IMR-90 (cell line): ENCODE measurements around the gene TTC24. TPM values are rescaled to one million over a fixed set of nuclear protein-coding genes. Genes with fewer than 3 reads are reported as not detected.

Experiments used
- ATAC-seq: fragments of 200-7000 bp; cut with Tn5 transposase; 2 replicates; pipeline ENCODE4 v1.9.1; 2020; ENCODE audit warnings: low read depth, mild to moderate bottlenecking, moderate library complexity
- BruUV-seq: library from RNA; stranded (reverse); fragments of 400-500 nt; replicated peaks from 2 replicates; lab custom pipeline; 2021; lab: Mats Ljungman, UMichigan
- CTCF ChIA-PET: fragments of 300-600 bp; formaldehyde crosslinking; extraction: SDS; loops from one replicate; lab custom pipeline; 2021; ENCODE audit warnings: antibody characterized with exemption; lab: Yijun Ruan, JAX
- POLR2A ChIA-PET: fragments of 300-600 bp; sonication (Branson Sonifier 250); formaldehyde crosslinking; loops from one replicate; lab custom pipeline; 2022; ENCODE audit warnings: antibody characterized with exemption; ENCODE audit not compliant: unreplicated experiment; lab: Charles Lee
- DNase-seq: peaks from one replicate; pipeline ENCODE4 v3.0.0; 2013
- H2AFZ ChIP-seq: replicated peaks from 2 replicates; pipeline ENCODE3; 2013; ENCODE audit warnings: low read length, mild to moderate bottlenecking; ENCODE audit not compliant: poor library complexity
- H2AK5ac ChIP-seq: 2 replicates; pipeline ENCODE4 v1.6.1; 2013; ENCODE audit warnings: low read depth, low read length, inconsistent platforms
- H2AK9ac ChIP-seq: replicated peaks from 2 replicates; pipeline ENCODE3; 2013; ENCODE audit warnings: mild to moderate bottlenecking, low read depth, low read length, moderate library complexity; ENCODE audit not compliant: poor library complexity
- H2BK120ac ChIP-seq: 2 replicates; pipeline ENCODE4 v1.6.1; 2013; ENCODE audit warnings: low read depth, low read length, inconsistent platforms
- H2BK15ac ChIP-seq: 3 replicates; pipeline ENCODE4 v1.6.1; 2013; ENCODE audit warnings: low read depth, low read length, inconsistent platforms
- H2BK20ac ChIP-seq: 2 replicates; pipeline ENCODE4 v1.6.1; 2013; ENCODE audit warnings: low read depth, mild to moderate bottlenecking, inconsistent platforms, low read length, moderate library complexity
- H2BK5ac ChIP-seq: 2 replicates; pipeline ENCODE4 v1.6.1; 2013; ENCODE audit warnings: mild to moderate bottlenecking, low read depth, low read length, inconsistent platforms; ENCODE audit not compliant: poor library complexity, severe bottlenecking
- H3K14ac ChIP-seq: replicated peaks from 2 replicates; pipeline ENCODE4 v1.6.1; 2013; ENCODE audit warnings: low read depth, low read length, inconsistent platforms
- H3K18ac ChIP-seq: 2 replicates; pipeline ENCODE4 v1.6.1; 2013; ENCODE audit warnings: low read depth, low read length, control low read depth
- H3K23ac ChIP-seq: 2 replicates; pipeline ENCODE4 v1.6.1; 2013; ENCODE audit warnings: low read depth, low read length, inconsistent platforms
- H3K27ac ChIP-seq: 2 replicates; pipeline ENCODE4 v1.5.1; 2013; ENCODE audit warnings: mild to moderate bottlenecking, control low read depth, low read length; ENCODE audit not compliant: insufficient read depth
- H3K27me3 ChIP-seq: 2 replicates; pipeline ENCODE4 v1.6.1; 2013; ENCODE audit warnings: low read length; ENCODE audit not compliant: control insufficient read depth, insufficient read depth
- H3K36me3 ChIP-seq: 2 replicates; pipeline ENCODE4 v1.6.1; 2013; ENCODE audit warnings: low read length, mixed read lengths; ENCODE audit not compliant: control insufficient read depth, insufficient read depth
- H3K4ac ChIP-seq: 2 replicates; pipeline ENCODE4 v1.6.1; 2013; ENCODE audit warnings: low read depth, low read length, inconsistent platforms
- H3K4me1 ChIP-seq: 2 replicates; pipeline ENCODE4 v1.6.1; 2013; ENCODE audit warnings: low read length, mixed read lengths; ENCODE audit not compliant: control insufficient read depth, insufficient read depth
- H3K4me2 ChIP-seq: 2 replicates; pipeline ENCODE4 v1.6.1; 2013; ENCODE audit warnings: low read depth, mild to moderate bottlenecking, control low read depth, low read length, moderate library complexity
- H3K4me3 ChIP-seq: 2 replicates; pipeline ENCODE4 v1.5.1; 2013; ENCODE audit warnings: low read depth, mild to moderate bottlenecking, control low read depth, low read length, moderate library complexity; ENCODE audit not compliant: insufficient read depth
- H3K56ac ChIP-seq: 2 replicates; pipeline ENCODE4 v1.6.1; 2013; ENCODE audit warnings: low read length, inconsistent platforms; ENCODE audit not compliant: insufficient read depth; ENCODE audit errors: extremely low read depth
- H3K79me1 ChIP-seq, 2 experiments: 2 replicates each; pipeline ENCODE4 v1.6.1; 2013; ENCODE audit warnings: low read length in 2 of 2, inconsistent platforms in 1 of 2, low read depth in 1 of 2
- H3K9ac ChIP-seq: 2 replicates; pipeline ENCODE4 v1.6.1; 2013; ENCODE audit warnings: low read depth, low read length, control low read depth
- H3K9me1 ChIP-seq: 2 replicates; pipeline ENCODE4 v1.6.1; 2013; ENCODE audit warnings: low read length, inconsistent platforms; ENCODE audit not compliant: insufficient read depth
- H3K9me3 ChIP-seq: 2 replicates; pipeline ENCODE4 v1.6.1; 2013; ENCODE audit warnings: low read length; ENCODE audit not compliant: control insufficient read depth, insufficient read depth
- H4K20me1 ChIP-seq: 2 replicates; pipeline ENCODE4 v1.6.1; 2013; ENCODE audit warnings: low read length, inconsistent platforms; ENCODE audit not compliant: insufficient read depth
- H4K5ac ChIP-seq: 2 replicates; pipeline ENCODE4 v1.6.1; 2013; ENCODE audit warnings: mild to moderate bottlenecking, low read depth, low read length, control low read depth
- H4K8ac ChIP-seq, 2 experiments: 2 replicates each; pipeline ENCODE4 v1.6.1; 2013; ENCODE audit warnings: low read depth in 2 of 2, low read length in 2 of 2, control low read depth in 1 of 2, inconsistent platforms in 1 of 2
- H4K91ac ChIP-seq: 2 replicates; pipeline ENCODE4 v1.6.1; 2013; ENCODE audit warnings: low read depth, low read length, inconsistent platforms; ENCODE audit not compliant: insufficient read depth
- BHLHE40 ChIP-seq: fragments of 150-350 bp; IDR thresholded peaks from 2 replicates; pipeline ENCODE4 v1.6.1; 2016; ENCODE audit warnings: mild to moderate bottlenecking, low read depth, low read length
- CEBPB ChIP-seq: IDR thresholded peaks from 2 replicates; pipeline ENCODE4 v1.6.1; 2012; ENCODE audit warnings: low read depth, low read length, improper control_type of control experiment
- CHD1 ChIP-seq: IDR thresholded peaks from 2 replicates; pipeline ENCODE4 v1.6.1; 2012; ENCODE audit warnings: low read depth, low read length, improper control_type of control experiment
- CTCF ChIP-seq: conservative IDR thresholded peaks from 2 replicates; pipeline ENCODE4 v1.5.1; 2012; ENCODE audit warnings: mild to moderate bottlenecking, low read depth, low read length, improper control_type of control experiment
- ELK1 ChIP-seq: fragments of 150-350 bp; IDR thresholded peaks from 2 replicates; pipeline ENCODE4 v1.6.1; 2016; ENCODE audit warnings: low read depth, mild to moderate bottlenecking, low read length, moderate library complexity, borderline replicate concordance
- FOS ChIP-seq: fragments of 150-350 bp; IDR thresholded peaks from 2 replicates; pipeline ENCODE4 v1.6.1; 2016; ENCODE audit warnings: low read depth, low read length
- MAFK ChIP-seq: IDR thresholded peaks from 2 replicates; pipeline ENCODE4 v1.6.1; 2012; ENCODE audit warnings: low read depth, low read length, improper control_type of control experiment
- MAZ ChIP-seq: IDR thresholded peaks from 2 replicates; pipeline ENCODE4 v1.6.1; 2012; ENCODE audit warnings: low read depth, mild to moderate bottlenecking, low read length, improper control_type of control experiment, moderate library complexity, borderline replicate concordance
- MXI1 ChIP-seq: IDR thresholded peaks from 2 replicates; pipeline ENCODE4 v1.6.1; 2012; ENCODE audit warnings: low read depth, mild to moderate bottlenecking, low read length, moderate library complexity, borderline replicate concordance
- NFE2L2 ChIP-seq: fragments of 150-350 bp; IDR thresholded peaks from 2 replicates; pipeline ENCODE4 v1.6.1; 2016; ENCODE audit warnings: low read depth, mild to moderate bottlenecking, low read length
- POLR2A ChIP-seq: IDR thresholded peaks from 2 replicates; pipeline ENCODE4 v1.6.1; 2012; ENCODE audit warnings: mild to moderate bottlenecking, low read depth, low read length
- RAD21 ChIP-seq: IDR thresholded peaks from 2 replicates; pipeline ENCODE4 v1.6.1; 2012; ENCODE audit warnings: low read length, improper control_type of control experiment
- RCOR1 ChIP-seq: IDR thresholded peaks from 2 replicates; pipeline ENCODE4 v1.6.1; 2012; ENCODE audit warnings: mild to moderate bottlenecking, low read length, improper control_type of control experiment; ENCODE audit not compliant: insufficient replicate concordance
- RFX5 ChIP-seq: IDR thresholded peaks from 2 replicates; pipeline ENCODE4 v1.8.0; 2012; ENCODE audit warnings: low read depth, mild to moderate bottlenecking, low read length, moderate library complexity
- SMC3 ChIP-seq: fragments of 150-350 bp; IDR thresholded peaks from 2 replicates; pipeline ENCODE4 v1.6.1; 2016; ENCODE audit warnings: low read depth, mild to moderate bottlenecking, antibody characterized with exemption, low read length, moderate library complexity
- USF2 ChIP-seq: fragments of 150-350 bp; IDR thresholded peaks from 2 replicates; pipeline ENCODE4 v1.6.1; 2017; ENCODE audit warnings: mild to moderate bottlenecking, antibody characterized with exemption, low read length, low read depth
- WGBS, 2 experiments: methylation state at CpG; one replicate each; pipeline versions ENCODE4 v1.1.5 to v1.1.7; 2013; ENCODE audit warnings: missing lambda C conversion rate in 2 of 2; ENCODE audit not compliant: insufficient read length in 1 of 2; ENCODE audit errors: extremely low coverage in 2 of 2; 5-methylcytosine and 5-hydroxymethylcytosine counted together
- dilution Hi-C: fragments of 300-500 bp; cut with HindIII; formaldehyde crosslinking; loops from one replicate; pipeline ENCODE4 v1.14.3; 2018; ENCODE audit warnings: low sequenced_read_pairs; ENCODE audit not compliant: unreplicated experiment
- in situ Hi-C: fragments of 300-500 bp; cut with MboI; formaldehyde crosslinking; loops from 3 replicates; pipeline ENCODE4 v1.14.3; 2019; ENCODE audit warnings: low sequenced_read_pairs, inconsistent platforms, mixed read lengths
- intact Hi-C: fragments of 100-400 bp; cut with micrococcal nuclease; formaldehyde crosslinking; loops from 2 replicates; pipeline ENCODE4 v1.10.0; 2022
- polyA plus RNA-seq, 3 experiments: library from polyadenylated mRNA; depleted of rRNA; stranded (reverse); fragments of >200 nt; gene quantifications; 2 replicates each; pipeline ENCODE4 v1.2.3, GENCODE V29; 2012; ENCODE audit warnings: low replicate concordance in 1 of 3
- total RNA-seq: library from RNA; depleted of rRNA; stranded (reverse); fragments of >200 nt; gene quantifications from 2 replicates; pipeline ENCODE4 v1.2.3, GENCODE V29; 2012

Gene TTC24
- total and polyA plus RNA-seq, 2 of the 4 experiments (the other 2 are of a cell fraction): not detected

GRCh38 chr1:156537027-156537426 lies 42.5 kb upstream of the TTC24 start:
- intact Hi-C loops (no loop called here), dilution Hi-C loops (no loop called here), in situ Hi-C loops (no loop called here)
- H3K4me1 ChIP-seq: no peaks in the 10 kb centered on the region
- H3K4ac ChIP-seq: no peak overlapping the region
- H4K8ac ChIP-seq: no peak overlapping the region
- H3K4me2 ChIP-seq: no peak overlapping the region
- H4K20me1 ChIP-seq: no peaks in the 10 kb centered on the region
- 0 out of 4 replicates have a peak, but pooled peaks cover 0 to 2% of the 10 kb centered on the region in 2 experiments for H3K79me1 ChIP-seq
- ChIA-PET POLR2A (no interaction called here), CTCF (no interaction called here)
- H4K91ac ChIP-seq: no peak overlapping the region
- BruUV-seq: no TSS peak
- H3K18ac ChIP-seq: no peak overlapping the region
- no peak overlapping the region for H2AK9ac ChIP-seq
- H3K56ac ChIP-seq: no peak overlapping the region
- no peak for DNase-seq
- no peak overlapping the region for H2AFZ ChIP-seq
- no peak overlapping the region for H3K4me3 ChIP-seq
- 0 out of 2 replicates have a peak, but pooled peaks cover 3% of the 10 kb centered on the region for H3K9me1 ChIP-seq
- H3K9me3 ChIP-seq: no peaks in the 10 kb centered on the region
- no peak overlapping the region for H2BK15ac ChIP-seq
- H2BK20ac ChIP-seq: no peak overlapping the region
- ATAC-seq: no peak
- no peak overlapping the region for H3K23ac ChIP-seq
- no peak overlapping the region for H3K27ac ChIP-seq
- no peak overlapping the region for H2BK120ac ChIP-seq
- H3K14ac ChIP-seq: no peak overlapping the region
- H4K5ac ChIP-seq: no peak overlapping the region
- TF ChIP-seq CHD1 (no peak), ELK1 (no peak), NFE2L2 (no peak), SMC3 (no peak), MAZ (no peak), RFX5 (no peak), POLR2A (no peak), CTCF (no peak), BHLHE40 (no peak), RCOR1 (no peak), MXI1 (no peak), RAD21 (no peak), MAFK (no peak), CEBPB (no peak), FOS (no peak), USF2 (no peak)
- no peak overlapping the region for H3K9ac ChIP-seq
- no peak overlapping the region for H2AK5ac ChIP-seq
- H2BK5ac ChIP-seq: no peak overlapping the region
- H3K36me3 ChIP-seq: peaks cover 34% of the 10 kb centered on the region
- WGBS, 2 experiments: no CpG with 5 or more reads among the region's 9 CpGs
- no peaks in the 10 kb centered on the region for H3K27me3 ChIP-seq
